ENCODE data around the gene RRM2.

DNA sequence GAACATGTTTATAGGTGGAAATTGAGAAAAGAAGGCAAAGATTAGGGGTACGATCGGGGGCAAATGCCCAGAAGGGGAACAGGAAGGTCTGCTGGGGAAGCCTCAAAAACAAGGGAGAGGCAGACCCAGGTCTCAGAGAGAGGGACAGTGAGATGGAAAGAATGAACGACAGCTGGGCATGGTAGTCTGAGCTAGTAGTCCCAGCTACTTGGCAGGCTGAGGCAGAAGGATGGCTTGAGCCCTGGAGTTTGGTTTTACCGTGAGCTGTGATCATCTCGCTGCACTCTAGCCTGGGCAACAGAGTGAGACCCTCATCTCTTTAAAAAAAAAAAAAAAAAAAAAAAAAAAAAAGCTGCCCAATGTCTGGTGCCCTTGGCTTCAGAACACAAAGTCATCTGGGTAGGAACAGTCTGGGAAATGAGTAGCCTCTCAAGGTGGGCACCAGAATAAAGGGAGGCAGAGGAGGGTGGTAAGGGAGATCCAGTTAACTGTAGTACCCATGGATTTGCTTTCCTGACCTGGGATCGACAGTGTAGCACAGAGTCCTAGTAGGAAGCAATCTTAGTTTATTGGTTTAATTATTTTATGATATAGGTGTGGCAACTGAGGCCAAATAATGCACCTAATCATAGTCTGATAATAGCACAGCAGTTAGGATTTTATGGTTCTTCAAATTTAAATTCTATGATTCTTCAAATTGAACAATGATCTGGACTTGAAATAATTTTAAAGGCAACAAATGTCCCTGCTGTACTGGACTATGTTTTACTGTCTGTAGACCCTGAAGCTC, 3.5 kb downstream of the RRM2 start:
- TF ChIP-seq SP1 (CRISPR knock-in tag; conservative IDR thresholded peaks at IDR 0.05) (no peak), FOXK1 (CRISPR knock-in tag; IDR thresholded peaks at IDR 0.05) (no peak), CREB1 (CRISPR knock-in tag; IDR thresholded peaks at IDR 0.05) (no peak)
- TF ChIP-seq, protein P1, sequence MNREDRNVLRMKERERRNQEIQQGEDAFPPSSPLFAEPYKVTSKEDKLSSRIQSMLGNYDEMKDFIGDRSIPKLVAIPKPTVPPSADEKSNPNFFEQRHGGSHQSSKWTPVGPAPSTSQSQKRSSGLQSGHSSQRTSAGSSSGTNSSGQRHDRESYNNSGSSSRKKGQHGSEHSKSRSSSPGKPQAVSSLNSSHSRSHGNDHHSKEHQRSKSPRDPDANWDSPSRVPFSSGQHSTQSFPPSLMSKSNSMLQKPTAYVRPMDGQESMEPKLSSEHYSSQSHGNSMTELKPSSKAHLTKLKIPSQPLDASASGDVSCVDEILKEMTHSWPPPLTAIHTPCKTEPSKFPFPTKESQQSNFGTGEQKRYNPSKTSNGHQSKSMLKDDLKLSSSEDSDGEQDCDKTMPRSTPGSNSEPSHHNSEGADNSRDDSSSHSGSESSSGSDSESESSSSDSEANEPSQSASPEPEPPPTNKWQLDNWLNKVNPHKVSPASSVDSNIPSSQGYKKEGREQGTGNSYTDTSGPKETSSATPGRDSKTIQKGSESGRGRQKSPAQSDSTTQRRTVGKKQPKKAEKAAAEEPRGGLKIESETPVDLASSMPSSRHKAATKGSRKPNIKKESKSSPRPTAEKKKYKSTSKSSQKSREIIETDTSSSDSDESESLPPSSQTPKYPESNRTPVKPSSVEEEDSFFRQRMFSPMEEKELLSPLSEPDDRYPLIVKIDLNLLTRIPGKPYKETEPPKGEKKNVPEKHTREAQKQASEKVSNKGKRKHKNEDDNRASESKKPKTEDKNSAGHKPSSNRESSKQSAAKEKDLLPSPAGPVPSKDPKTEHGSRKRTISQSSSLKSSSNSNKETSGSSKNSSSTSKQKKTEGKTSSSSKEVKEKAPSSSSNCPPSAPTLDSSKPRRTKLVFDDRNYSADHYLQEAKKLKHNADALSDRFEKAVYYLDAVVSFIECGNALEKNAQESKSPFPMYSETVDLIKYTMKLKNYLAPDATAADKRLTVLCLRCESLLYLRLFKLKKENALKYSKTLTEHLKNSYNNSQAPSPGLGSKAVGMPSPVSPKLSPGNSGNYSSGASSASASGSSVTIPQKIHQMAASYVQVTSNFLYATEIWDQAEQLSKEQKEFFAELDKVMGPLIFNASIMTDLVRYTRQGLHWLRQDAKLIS (CRISPR knock-in tag; IDR thresholded peaks at IDR 0.05; ENCODE audit: borderline replicate concordance) = no peak
- TF ChIP-seq, protein P2, sequence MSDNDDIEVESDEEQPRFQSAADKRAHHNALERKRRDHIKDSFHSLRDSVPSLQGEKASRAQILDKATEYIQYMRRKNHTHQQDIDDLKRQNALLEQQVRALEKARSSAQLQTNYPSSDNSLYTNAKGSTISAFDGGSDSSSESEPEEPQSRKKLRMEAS (CRISPR knock-in tag; IDR thresholded peaks at IDR 0.05) = no peak

Measured in WTC11 (cell line).